Osteoblast (primary cell): ENCODE data around the gene NID1. TPM values are rescaled to one million over a fixed set of nuclear protein-coding genes. Genes with fewer than 3 reads are reported as not detected.

Experiments used
- DNase-seq: peaks from one replicate; pipeline ENCODE4 v3.0.0; 2011; ENCODE audit warnings: low spot score, mixed read lengths; ENCODE audit not compliant: insufficient read length; ENCODE audit errors: missing footprints
- H2AFZ ChIP-seq: 2 replicates; pipeline ENCODE4 v1.6.0; 2011; ENCODE audit warnings: mild to moderate bottlenecking, low read length
- H3K27ac ChIP-seq: 2 replicates; pipeline ENCODE4 v1.5.1; 2011; ENCODE audit warnings: mild to moderate bottlenecking, low read depth, low read length, moderate library complexity
- H3K27me3 ChIP-seq: 2 replicates; pipeline ENCODE4 v1.6.0; 2012; ENCODE audit warnings: mild to moderate bottlenecking, control low read depth, inconsistent platforms, low read length, moderate library complexity; ENCODE audit not compliant: insufficient read depth
- H3K36me3 ChIP-seq: 2 replicates; pipeline ENCODE4 v1.5.1; 2011; ENCODE audit warnings: mild to moderate bottlenecking, low read length, control low read depth, moderate library complexity; ENCODE audit not compliant: insufficient read depth
- H3K4me1 ChIP-seq: 2 replicates; pipeline ENCODE4 v1.5.1; 2011; ENCODE audit warnings: mild to moderate bottlenecking, low read length, control low read depth, moderate library complexity; ENCODE audit not compliant: insufficient read depth
- H3K4me2 ChIP-seq: 2 replicates; pipeline ENCODE4 v1.6.0; 2011; ENCODE audit warnings: mild to moderate bottlenecking, low read length; ENCODE audit not compliant: insufficient read depth
- H3K4me3 ChIP-seq: fragments of 200-600 bp; sonication (generic); 3 replicates; pipeline ENCODE4 v1.5.1; 2012; ENCODE audit warnings: mild to moderate bottlenecking, low read length, inconsistent platforms; ENCODE audit not compliant: insufficient read depth
- H3K79me2 ChIP-seq: 2 replicates; pipeline ENCODE4 v1.6.0; 2012; ENCODE audit warnings: mild to moderate bottlenecking, low read length, control low read depth, inconsistent platforms; ENCODE audit not compliant: insufficient read depth
- H3K9me3 ChIP-seq: 2 replicates; pipeline ENCODE4 v1.5.1; 2011; ENCODE audit warnings: low read depth, low read length, control low read depth
- H4K20me1 ChIP-seq: 2 replicates; pipeline ENCODE4 v1.6.0; 2012; ENCODE audit warnings: mild to moderate bottlenecking, low read length, control low read depth; ENCODE audit not compliant: insufficient read depth
- CTCF ChIP-seq: IDR thresholded peaks from 2 replicates; pipeline ENCODE4 v1.5.1; 2011; ENCODE audit warnings: mild to moderate bottlenecking, low read depth, low read length, moderate library complexity; ENCODE audit errors: extremely low read depth
- total RNA-seq: library from RNA; depleted of rRNA; stranded (reverse); fragments of >200 nt; gene quantifications from 2 replicates; pipeline ENCODE4 v1.2.3, GENCODE V29; 2012

NID1 gene
- total RNA-seq, 1 donor = 40.2 TPM

GRCh38 chr1:235952950-235953615 lies 111.8 kb downstream of the NID1 start:
- H2AFZ ChIP-seq = no peak overlapping the region
- peaks cover 7% of the 10 kb centered on the region for H3K4me1 ChIP-seq
- no peaks in the 10 kb centered on the region for H4K20me1 ChIP-seq
- no peak overlapping the region for H3K4me3 ChIP-seq
- no peak overlapping the region for H3K4me2 ChIP-seq
- no peak for TF ChIP-seq CTCF
- H3K79me2 ChIP-seq = no peaks in the 10 kb centered on the region
- H3K36me3 ChIP-seq = no peaks in the 10 kb centered on the region
- no peak for DNase-seq
- H3K9me3 ChIP-seq = peaks cover 6% of the 10 kb centered on the region
- H3K27ac ChIP-seq = peak overlapping the region; percentile 14
- H3K27me3 ChIP-seq = no peaks in the 10 kb centered on the region

- Histone ChIP-seq H3K9me3 (peaks cover 6% of the 10 kb centered on the region), H4K20me1 (no peaks in the 10 kb centered on the region), H3K4me1 (peaks cover 7% of the 10 kb centered on the region), H3K27ac (no peak overlapping the region), H3K4me2 (no peak overlapping the region), H3K79me2 (no peaks in the 10 kb centered on the region), H3K27me3 (no peaks in the 10 kb centered on the region), H3K36me3 (no peaks in the 10 kb centered on the region), H2AFZ (no peak overlapping the region), H3K4me3 (no peak overlapping the region)
- TF ChIP-seq CTCF = no peak
- no peak for DNase-seq
Observed at GRCh38 chr1:235951661-235952060, 113.2 kb downstream of the NID1 start.

DNA sequence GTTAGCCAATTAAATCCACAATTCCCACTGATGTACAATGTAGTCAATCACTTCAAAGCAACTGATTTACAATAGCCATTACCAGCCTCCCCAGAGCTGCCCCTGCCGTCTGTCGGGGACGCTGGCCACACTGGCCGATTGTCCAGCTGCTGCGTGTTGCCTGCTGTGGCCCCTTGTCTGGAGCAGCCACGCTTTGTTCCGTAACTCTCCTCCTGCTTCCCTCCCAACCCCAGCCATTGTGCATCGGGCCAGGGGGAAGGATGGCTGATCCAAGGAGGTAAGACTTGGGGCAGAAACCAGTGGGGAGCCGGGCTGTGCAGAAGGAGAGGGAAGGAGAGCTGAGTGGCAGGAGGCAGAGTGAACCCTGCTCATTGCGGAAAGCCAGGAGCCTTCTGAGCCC lies 114.6 kb downstream of the NID1 start:
- Histone ChIP-seq H3K27ac (no peak overlapping the region), H2AFZ (no peak overlapping the region), H4K20me1 (no peaks in the 10 kb centered on the region), H3K27me3 (no peaks in the 10 kb centered on the region), H3K4me1 (peaks cover 7% of the 10 kb centered on the region), H3K79me2 (no peaks in the 10 kb centered on the region), H3K9me3 (peaks cover 6% of the 10 kb centered on the region), H3K4me3 (no peak overlapping the region), H3K36me3 (no peaks in the 10 kb centered on the region), H3K4me2 (no peak overlapping the region)
- TF ChIP-seq CTCF = no peak
- no peak for DNase-seq

DNA sequence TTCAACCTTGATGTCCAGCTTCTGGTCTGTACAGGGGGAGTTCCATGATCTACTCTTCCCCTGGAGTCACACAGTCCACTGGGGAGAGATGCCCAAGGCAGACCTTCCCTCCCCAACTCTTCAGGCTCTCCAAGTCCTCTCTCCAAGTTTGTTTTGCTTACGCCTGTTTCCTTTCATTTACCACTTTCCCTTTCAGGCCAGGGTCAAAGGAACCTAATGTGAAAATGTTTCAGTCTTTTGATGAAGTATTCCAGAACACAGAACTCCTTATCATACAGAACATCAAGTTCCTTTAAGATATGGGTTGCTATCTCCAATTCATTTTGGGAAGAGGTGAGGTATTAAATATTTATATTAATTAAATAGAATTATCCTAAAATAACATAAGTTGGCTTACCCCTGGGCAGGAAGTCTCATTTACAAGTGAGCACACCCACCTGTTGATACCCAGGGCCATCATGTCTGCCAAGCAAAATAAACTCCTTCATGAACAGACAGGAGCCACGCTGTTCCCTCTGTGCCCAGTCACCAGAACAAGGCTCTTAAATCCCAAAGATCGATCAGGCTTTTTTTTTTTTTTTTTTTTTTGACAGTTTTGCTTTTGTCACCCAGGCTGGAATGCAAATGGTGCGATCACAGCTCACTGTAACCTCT lies 116.0 kb downstream of the NID1 start:
- DNase-seq = no peak
- H3K36me3 ChIP-seq = no peaks in the 10 kb centered on the region
- TF ChIP-seq CTCF = no peak
- no peak overlapping the region for H2AFZ ChIP-seq
- H3K4me1 ChIP-seq = peaks cover 4% of the 10 kb centered on the region
- no peaks in the 10 kb centered on the region for H3K79me2 ChIP-seq
- H3K4me3 ChIP-seq = no peak overlapping the region
- no peaks in the 10 kb centered on the region for H4K20me1 ChIP-seq
- H3K27me3 ChIP-seq = no peaks in the 10 kb centered on the region
- H3K4me2 ChIP-seq = no peak overlapping the region
- H3K9me3 ChIP-seq = peaks cover 6% of the 10 kb centered on the region
- H3K27ac ChIP-seq = no peak overlapping the region
